Uterus (tissue), 4 donors: ENCODE data around the gene CA10. TPM values are rescaled to one million over a fixed set of nuclear protein-coding genes. Genes with fewer than 3 reads are reported as not detected.

Source experiments
- DNase-seq, 2 donors: peaks; one replicate each; pipeline ENCODE4 v3.0.0-alpha.2; 2019 to 2020
- H3K27ac ChIP-seq, 2 donors: fragments of 200-600 bp; sonication (generic); 1 replicate in 1 of 2; 2 replicates in 1 of 2; pipeline ENCODE4 v1.5.1; 2016 to 2018
- H3K27me3 ChIP-seq, 2 donors: fragments of 200-600 bp; sonication (generic); one replicate each; pipeline ENCODE4 v1.5.1; 2018 to 2019; ENCODE audit warnings: control low read depth in 1 of 2
- H3K36me3 ChIP-seq, 2 donors: fragments of 200-600 bp; sonication (generic); one replicate each; pipeline ENCODE4 v1.5.1; 2019; ENCODE audit warnings: control low read depth in 1 of 2
- H3K4me1 ChIP-seq, 2 donors: fragments of 200-600 bp; sonication (generic); one replicate each; pipeline ENCODE4 v1.5.1; 2018 to 2019; ENCODE audit warnings: control low read depth in 1 of 2
- H3K4me3 ChIP-seq, 2 donors: fragments of 200-600 bp; sonication (generic); 1 replicate in 1 of 2; 2 replicates in 1 of 2; pipeline ENCODE4 v1.5.1; 2018 to 2019; ENCODE audit warnings: mild to moderate bottlenecking in 1 of 2
- H3K9me3 ChIP-seq, 2 donors: fragments of 200-600 bp; sonication (generic); one replicate each; pipeline ENCODE4 v1.5.1; 2019; ENCODE audit warnings: control low read depth in 1 of 2
- POLR2A ChIP-seq, 2 donors: fragments of 450-650 bp; IDR thresholded peaks; one replicate each; pipeline ENCODE4 v1.6.1; 2016; ENCODE audit warnings: antibody characterized with exemption in 2 of 2, mild to moderate bottlenecking in 1 of 2, moderate library complexity in 1 of 2
- intact Hi-C: fragments of 100-400 bp; cut with DNase I; formaldehyde crosslinking; loops from one replicate; pipeline ENCODE4 v1.15.1; 2023; ENCODE audit warnings: low total_unique reads
- total RNA-seq, 4 donors: library from RNA; depleted of rRNA in 3 of 4; stranded (reverse); fragments of >200 nt in 3 of 4; gene quantifications; one replicate each; pipeline versions ENCODE4 v1.1.0 to v1.2.4, GENCODE V29; 2014 to 2023
- TF ChIP-seq, protein P1 (sequence below), 4 experiments: fragments of 200-600 bp in 2 of 4; fragments of 450-650 bp in 2 of 4; sonication (generic) in 2 of 4; IDR thresholded peaks; one replicate each; pipeline ENCODE4 v1.5.1; 2016 to 2019; ENCODE audit warnings: antibody characterized with exemption in 4 of 4, mild to moderate bottlenecking in 2 of 4, moderate library complexity in 1 of 4
- donor health status: DM: yes; HTN: yes; CAD: no.

The CA10 gene
- total RNA-seq, 4 donors from 2014 or later, result 5.3 TPM; not detected in 3

DNA sequence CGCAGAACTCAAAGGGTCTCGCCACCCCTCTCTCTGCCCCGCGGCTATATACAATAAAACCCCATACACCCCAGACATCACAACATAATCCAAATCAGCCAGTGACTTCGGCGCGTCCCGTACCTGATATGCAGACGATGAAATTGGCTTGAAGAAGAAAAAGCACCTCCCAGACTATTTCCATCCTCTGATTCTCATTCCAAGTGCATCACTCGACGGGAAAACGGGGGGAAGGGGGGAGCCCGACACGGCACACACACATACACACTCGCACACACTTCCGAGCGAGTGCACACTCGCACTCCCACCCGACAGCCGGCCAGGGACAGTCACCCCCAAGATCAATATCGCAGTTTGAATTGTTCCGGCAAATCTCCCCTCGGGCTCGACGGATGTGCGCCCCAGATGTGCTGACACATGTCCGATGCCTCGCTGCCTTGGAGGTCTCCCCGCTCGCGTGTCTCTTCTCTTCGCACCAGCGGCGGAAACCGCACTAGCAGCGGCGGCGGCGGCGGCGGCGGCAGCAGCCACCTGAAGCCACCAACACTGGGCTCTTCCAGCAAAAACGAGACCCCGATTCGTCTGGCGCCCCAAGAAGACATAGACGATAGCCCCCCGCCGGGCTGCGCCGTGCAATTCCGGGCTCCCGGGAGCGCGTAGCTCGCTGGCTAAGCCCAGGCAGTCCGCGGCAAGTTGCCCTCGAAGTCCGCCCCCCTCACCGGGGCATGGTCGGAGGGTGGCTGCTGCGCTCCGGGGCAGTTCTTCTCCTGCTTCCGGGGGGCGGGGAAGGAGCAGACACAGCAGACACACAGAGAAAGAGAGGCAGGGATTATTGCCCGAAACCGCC, 688 bp downstream of the CA10 start:
- H3K36me3 ChIP-seq, result no peaks in the 10 kb centered on the region
- H3K4me3 ChIP-seq, result no peak overlapping the region
- no peak for DNase-seq
- H3K9me3 ChIP-seq, result no peaks in the 10 kb centered on the region
- peaks cover 0 to 31% of the 10 kb centered on the region in 2 donors for H3K27me3 ChIP-seq
- intact Hi-C loops, result no loop called here
- no peak overlapping the region for H3K27ac ChIP-seq
- H3K4me1 ChIP-seq, result no peaks in the 10 kb centered on the region
- no peak for TF ChIP-seq POLR2A (IDR thresholded peaks at IDR 0.05)
- TF ChIP-seq, protein P1, sequence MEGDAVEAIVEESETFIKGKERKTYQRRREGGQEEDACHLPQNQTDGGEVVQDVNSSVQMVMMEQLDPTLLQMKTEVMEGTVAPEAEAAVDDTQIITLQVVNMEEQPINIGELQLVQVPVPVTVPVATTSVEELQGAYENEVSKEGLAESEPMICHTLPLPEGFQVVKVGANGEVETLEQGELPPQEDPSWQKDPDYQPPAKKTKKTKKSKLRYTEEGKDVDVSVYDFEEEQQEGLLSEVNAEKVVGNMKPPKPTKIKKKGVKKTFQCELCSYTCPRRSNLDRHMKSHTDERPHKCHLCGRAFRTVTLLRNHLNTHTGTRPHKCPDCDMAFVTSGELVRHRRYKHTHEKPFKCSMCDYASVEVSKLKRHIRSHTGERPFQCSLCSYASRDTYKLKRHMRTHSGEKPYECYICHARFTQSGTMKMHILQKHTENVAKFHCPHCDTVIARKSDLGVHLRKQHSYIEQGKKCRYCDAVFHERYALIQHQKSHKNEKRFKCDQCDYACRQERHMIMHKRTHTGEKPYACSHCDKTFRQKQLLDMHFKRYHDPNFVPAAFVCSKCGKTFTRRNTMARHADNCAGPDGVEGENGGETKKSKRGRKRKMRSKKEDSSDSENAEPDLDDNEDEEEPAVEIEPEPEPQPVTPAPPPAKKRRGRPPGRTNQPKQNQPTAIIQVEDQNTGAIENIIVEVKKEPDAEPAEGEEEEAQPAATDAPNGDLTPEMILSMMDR (IDR thresholded peaks at IDR 0.05), result no peak

DNA sequence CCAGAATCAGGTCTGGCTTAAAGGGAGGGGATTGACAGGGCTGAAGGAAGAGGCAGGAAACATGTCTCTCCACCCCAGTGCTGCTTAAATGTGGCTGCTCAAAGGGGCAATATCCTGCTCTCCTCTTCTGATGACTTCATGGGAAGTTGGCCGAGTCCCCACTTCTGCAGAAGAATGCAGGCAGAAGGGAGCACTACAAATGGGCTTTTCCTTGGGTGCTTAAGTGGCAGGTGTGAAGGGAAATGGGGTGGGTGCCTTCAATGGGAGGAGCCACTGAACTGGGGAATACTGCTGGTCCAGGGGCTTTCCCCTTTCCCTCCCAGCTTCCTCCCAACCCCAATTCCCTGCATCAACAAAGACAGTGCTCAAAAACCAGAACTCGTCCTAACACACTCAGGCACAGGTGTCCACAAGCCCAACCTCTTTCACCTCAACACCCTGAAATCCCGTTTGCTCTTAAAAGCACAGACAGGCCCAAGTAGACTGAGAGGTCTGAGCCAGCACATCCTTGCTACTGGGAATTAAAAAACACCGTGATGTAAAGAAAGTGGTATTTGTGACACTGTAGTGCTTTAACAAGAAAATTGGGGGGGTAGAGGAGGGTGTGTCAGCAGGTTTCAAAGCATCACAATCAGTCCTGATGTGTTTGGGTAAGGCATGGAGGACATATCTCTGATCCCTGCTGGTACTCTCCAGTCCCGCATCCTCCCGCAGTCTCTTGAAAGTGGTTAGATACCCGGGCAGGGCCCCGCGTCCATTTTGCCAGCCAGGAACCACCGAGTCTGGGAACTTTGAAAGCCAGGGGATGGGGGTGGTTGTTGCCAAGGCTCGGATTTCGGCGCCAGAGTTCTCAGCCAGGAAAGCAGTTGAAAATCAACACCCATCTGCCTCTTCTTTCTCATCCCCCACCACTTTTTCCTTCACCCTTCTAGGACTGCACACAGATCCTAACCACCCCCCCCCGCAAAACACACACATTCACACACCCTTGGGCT, 1.6 kb downstream of the CA10 start:
- no peak overlapping the region for H3K4me3 ChIP-seq
- H3K9me3 ChIP-seq, result no peaks in the 10 kb centered on the region
- no peak for TF ChIP-seq POLR2A (IDR thresholded peaks at IDR 0.05)
- TF ChIP-seq, protein P1 (IDR thresholded peaks at IDR 0.05), result no peak
- H3K36me3 ChIP-seq, result no peaks in the 10 kb centered on the region
- intact Hi-C loops, result no loop called here
- H3K27me3 ChIP-seq, result peaks cover 0 to 31% of the 10 kb centered on the region in 2 donors
- no peak for DNase-seq
- H3K4me1 ChIP-seq, result no peaks in the 10 kb centered on the region
- H3K27ac ChIP-seq, result no peak overlapping the region

DNA sequence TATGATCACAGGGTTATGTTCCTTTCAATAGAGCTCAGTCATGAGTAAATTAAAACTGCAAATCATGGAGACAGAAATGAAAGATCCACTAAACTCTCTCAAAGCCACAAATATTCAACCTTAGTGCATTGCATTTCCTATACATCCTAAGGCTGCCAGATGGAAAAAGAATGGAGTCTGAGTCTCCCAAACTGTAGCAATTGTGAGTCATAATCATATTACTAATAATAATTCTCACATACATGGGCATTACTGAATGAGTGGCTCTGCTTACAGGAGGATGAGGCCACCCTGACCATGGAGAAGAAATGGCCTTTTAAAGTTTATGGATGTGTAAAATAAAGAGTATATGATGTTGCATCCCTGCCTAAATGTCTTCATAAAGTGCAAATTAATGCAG, 3.2 kb downstream of the CA10 start:
- no peak for DNase-seq
- no peak for TF ChIP-seq POLR2A (IDR thresholded peaks at IDR 0.05)
- TF ChIP-seq, protein P1 (IDR thresholded peaks at IDR 0.05), result no peak
- intact Hi-C loops, result no loop called here
- H3K27me3 ChIP-seq, result peaks cover 0 to 27% of the 10 kb centered on the region in 2 donors
- no peak overlapping the region for H3K27ac ChIP-seq
- no peaks in the 10 kb centered on the region for H3K36me3 ChIP-seq
- H3K4me3 ChIP-seq, result no peak overlapping the region
- no peaks in the 10 kb centered on the region for H3K9me3 ChIP-seq
- no peaks in the 10 kb centered on the region for H3K4me1 ChIP-seq

DNA sequence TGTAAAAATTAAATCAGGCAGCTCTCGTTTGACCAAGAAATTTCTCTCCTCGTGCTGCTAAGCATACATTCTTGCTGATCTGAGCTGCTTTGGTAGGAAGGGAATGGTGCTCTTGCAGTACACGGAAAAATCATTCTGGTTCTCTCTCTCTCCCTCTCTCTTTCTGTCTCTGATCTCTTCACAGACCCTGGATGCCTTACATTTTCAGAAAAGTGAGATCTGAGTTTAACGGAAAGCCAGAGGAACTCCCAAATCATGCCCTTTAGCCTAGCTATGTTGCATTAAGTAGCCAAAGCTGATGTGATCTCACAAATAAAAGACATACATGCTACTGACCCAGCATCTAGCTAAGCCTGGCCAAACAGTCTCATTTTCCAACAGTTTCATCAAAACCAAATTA, 4.0 kb downstream of the CA10 start:
- no peak for DNase-seq
- H3K27ac ChIP-seq, result no peak overlapping the region
- peaks cover 0 to 21% of the 10 kb centered on the region in 2 donors for H3K27me3 ChIP-seq
- intact Hi-C loops, result no loop called here
- no peaks in the 10 kb centered on the region for H3K36me3 ChIP-seq
- TF ChIP-seq POLR2A (IDR thresholded peaks at IDR 0.05), result no peak
- TF ChIP-seq, protein P1 (IDR thresholded peaks at IDR 0.05), result no peak
- no peaks in the 10 kb centered on the region for H3K9me3 ChIP-seq
- H3K4me3 ChIP-seq, result no peak overlapping the region
- no peaks in the 10 kb centered on the region for H3K4me1 ChIP-seq
